Osteoblast (primary cell): ENCODE measurements around the gene TROAP. TPM values are rescaled to one million over a fixed set of nuclear protein-coding genes. Genes with fewer than 3 reads are reported as not detected.

Experiments
- DNase-seq: peaks from one replicate; pipeline ENCODE4 v3.0.0; 2011; ENCODE audit warnings: low spot score, mixed read lengths; ENCODE audit not compliant: insufficient read length; ENCODE audit errors: missing footprints
- H2AFZ ChIP-seq: 2 replicates; pipeline ENCODE4 v1.6.0; 2011; ENCODE audit warnings: mild to moderate bottlenecking, low read length
- H3K27ac ChIP-seq: 2 replicates; pipeline ENCODE4 v1.5.1; 2011; ENCODE audit warnings: mild to moderate bottlenecking, low read depth, low read length, moderate library complexity
- H3K27me3 ChIP-seq: 2 replicates; pipeline ENCODE4 v1.6.0; 2012; ENCODE audit warnings: mild to moderate bottlenecking, control low read depth, inconsistent platforms, low read length, moderate library complexity; ENCODE audit not compliant: insufficient read depth
- H3K36me3 ChIP-seq: 2 replicates; pipeline ENCODE4 v1.5.1; 2011; ENCODE audit warnings: mild to moderate bottlenecking, low read length, control low read depth, moderate library complexity; ENCODE audit not compliant: insufficient read depth
- H3K4me1 ChIP-seq: 2 replicates; pipeline ENCODE4 v1.5.1; 2011; ENCODE audit warnings: mild to moderate bottlenecking, low read length, control low read depth, moderate library complexity; ENCODE audit not compliant: insufficient read depth
- H3K4me2 ChIP-seq: 2 replicates; pipeline ENCODE4 v1.6.0; 2011; ENCODE audit warnings: mild to moderate bottlenecking, low read length; ENCODE audit not compliant: insufficient read depth
- H3K4me3 ChIP-seq: fragments of 200-600 bp; sonication (generic); 3 replicates; pipeline ENCODE4 v1.5.1; 2012; ENCODE audit warnings: mild to moderate bottlenecking, low read length, inconsistent platforms; ENCODE audit not compliant: insufficient read depth
- H3K79me2 ChIP-seq: 2 replicates; pipeline ENCODE4 v1.6.0; 2012; ENCODE audit warnings: mild to moderate bottlenecking, low read length, control low read depth, inconsistent platforms; ENCODE audit not compliant: insufficient read depth
- H3K9me3 ChIP-seq: 2 replicates; pipeline ENCODE4 v1.5.1; 2011; ENCODE audit warnings: low read depth, low read length, control low read depth
- H4K20me1 ChIP-seq: 2 replicates; pipeline ENCODE4 v1.6.0; 2012; ENCODE audit warnings: mild to moderate bottlenecking, low read length, control low read depth; ENCODE audit not compliant: insufficient read depth
- CTCF ChIP-seq: IDR thresholded peaks from 2 replicates; pipeline ENCODE4 v1.5.1; 2011; ENCODE audit warnings: mild to moderate bottlenecking, low read depth, low read length, moderate library complexity; ENCODE audit errors: extremely low read depth
- total RNA-seq: library from RNA; depleted of rRNA; stranded (reverse); fragments of >200 nt; gene quantifications from 2 replicates; pipeline ENCODE4 v1.2.3, GENCODE V29; 2012

TROAP gene
- total RNA-seq, 1 donor: 2.5 TPM

GRCh38 chr12:49345051-49345824, 22.2 kb downstream of the TROAP start:
- Histone ChIP-seq H3K4me3 (peak overlapping the region; percentile 67), H4K20me1 (no peaks in the 10 kb centered on the region), H3K4me1 (peaks cover 36% of the 10 kb centered on the region), H3K79me2 (no peaks in the 10 kb centered on the region), H3K27me3 (peaks cover 60% of the 10 kb centered on the region), H3K9me3 (no peaks in the 10 kb centered on the region), H3K27ac (no peak overlapping the region), H3K36me3 (no peaks in the 10 kb centered on the region), H3K4me2 (peak overlapping the region; percentile 89), H2AFZ (peak overlapping the region; percentile 70)
- no peak for TF ChIP-seq CTCF
- peak; percentile 91 for DNase-seq

GRCh38 chr12:49345825-49346658, 23.0 kb downstream of the TROAP start:
- peak overlapping the region; percentile 67 for H3K4me3 ChIP-seq
- no peaks in the 10 kb centered on the region for H4K20me1 ChIP-seq
- DNase-seq: peak; percentile 92
- H3K4me1 ChIP-seq: peaks cover 36% of the 10 kb centered on the region
- no peaks in the 10 kb centered on the region for H3K79me2 ChIP-seq
- H2AFZ ChIP-seq: peak overlapping the region; percentile 70
- H3K27me3 ChIP-seq: peaks cover 53% of the 10 kb centered on the region
- no peaks in the 10 kb centered on the region for H3K36me3 ChIP-seq
- H3K9me3 ChIP-seq: no peaks in the 10 kb centered on the region
- TF ChIP-seq CTCF: no peak
- H3K27ac ChIP-seq: no peak overlapping the region
- H3K4me2 ChIP-seq: peak overlapping the region; percentile 89

- peaks cover 46% of the 10 kb centered on the region for H3K27me3 ChIP-seq
- no peaks in the 10 kb centered on the region for H3K36me3 ChIP-seq
- H4K20me1 ChIP-seq: no peaks in the 10 kb centered on the region
- peak within 1 kb of the TSS; percentile 67 for H3K4me3 ChIP-seq
- H3K79me2 ChIP-seq: no peaks in the 10 kb centered on the region
- peaks cover 36% of the 10 kb centered on the region for H3K4me1 ChIP-seq
- no peaks in the 10 kb centered on the region for H3K9me3 ChIP-seq
- peak; percentile 87 for DNase-seq
- no peak for TF ChIP-seq CTCF
- H3K4me2 ChIP-seq: peak within 1 kb of the TSS; percentile 89
- H3K27ac ChIP-seq: no peak within 1 kb of the TSS
- H2AFZ ChIP-seq: peak within 1 kb of the TSS; percentile 86
These were observed 23.7 kb downstream of the TROAP start, which contains the start of gene DNAJC22 for GRCh38 chr12:49346659-49347310. Gene DNAJC22 (plus strand): TSS chr12:49346888. CDS start chr12:49348873, 1,985 bp downstream.
